Fibroblast of lung (primary cell): ENCODE data around the gene CTPS2. TPM values are rescaled to one million over a fixed set of nuclear protein-coding genes. Genes with fewer than 3 reads are reported as not detected.
A peak's percentile ranks its signal among the peaks of the same experiment; 100 is the strongest.

Source experiments
- DNase-seq, 2 donors: peaks; one replicate each; pipeline versions ENCODE4 v3.0.0 to v3.0.0-alpha.2; 2010; ENCODE audit warnings: low read depth in 2 of 2
- H2AFZ ChIP-seq: 2 replicates; pipeline ENCODE4 v1.5.1; 2012; ENCODE audit warnings: low read length, control low read depth, inconsistent platforms
- H3K27ac ChIP-seq: 2 replicates; pipeline ENCODE4 v1.5.1; 2011; ENCODE audit warnings: low read length, control low read depth; ENCODE audit not compliant: insufficient read depth
- H3K27me3 ChIP-seq: 2 replicates; pipeline ENCODE4 v1.5.1; 2011; ENCODE audit warnings: mild to moderate bottlenecking, low read length; ENCODE audit not compliant: control insufficient read depth, insufficient read depth
- H3K36me3 ChIP-seq: 2 replicates; pipeline ENCODE4 v1.5.1; 2011; ENCODE audit warnings: low read length; ENCODE audit not compliant: control insufficient read depth, insufficient read depth
- H3K4me1 ChIP-seq: 2 replicates; pipeline ENCODE4 v1.5.1; 2011; ENCODE audit warnings: low read length; ENCODE audit not compliant: control insufficient read depth, insufficient read depth; ENCODE audit errors: extremely low read depth
- H3K4me2 ChIP-seq: 2 replicates; pipeline ENCODE4 v1.5.1; 2011; ENCODE audit warnings: low read length, control low read depth; ENCODE audit not compliant: insufficient read depth; ENCODE audit errors: extremely low read depth
- H3K4me3 ChIP-seq, 4 experiments: fragments of 200-600 bp in 1 of 4; sonication (generic) in 1 of 4; replicated peaks in 1 of 4; 2 replicates each; pipeline ENCODE4 v1.5.1; 2011 to 2016; ENCODE audit warnings: low read length in 4 of 4, low read depth in 3 of 4, mild to moderate bottlenecking in 3 of 4, control low read depth in 2 of 4, inconsistent platforms in 1 of 4, mixed read lengths in 1 of 4; ENCODE audit not compliant: insufficient read depth in 1 of 4; ENCODE audit errors: control extremely low read depth in 1 of 4
- H3K79me2 ChIP-seq: 2 replicates; pipeline ENCODE4 v1.5.1; 2012; ENCODE audit warnings: mild to moderate bottlenecking, low read length, inconsistent platforms; ENCODE audit not compliant: control insufficient read depth, insufficient read depth
- H3K9ac ChIP-seq: 2 replicates; pipeline ENCODE4 v1.5.1; 2011; ENCODE audit warnings: mild to moderate bottlenecking, low read length, control low read depth; ENCODE audit not compliant: insufficient read depth
- H3K9me3 ChIP-seq: 2 replicates; pipeline ENCODE4 v1.5.1; 2012; ENCODE audit warnings: low read depth, low read length; ENCODE audit not compliant: control insufficient read depth, insufficient read depth
- H4K20me1 ChIP-seq: 2 replicates; pipeline ENCODE4 v1.5.1; 2011; ENCODE audit warnings: low read length; ENCODE audit not compliant: control insufficient read depth, insufficient read depth; ENCODE audit errors: extremely low read depth
- EZH2 ChIP-seq: IDR thresholded peaks from 2 replicates; pipeline ENCODE4 v1.5.1; 2012; ENCODE audit warnings: low read length, control low read depth, mild to moderate bottlenecking; ENCODE audit errors: missing control alignments
- polyA plus RNA-seq, 2 donors: library from polyadenylated mRNA; depleted of rRNA in 1 of 2; stranded (reverse) in 1 of 2; unstranded in 1 of 2; fragments of >200 nt; gene quantifications; 2 replicates each; pipeline ENCODE4 v1.2.1, GENCODE V29; 2011 to 2012; ENCODE audit warnings: missing spikeins in 1 of 2
- total RNA-seq: library from RNA; depleted of rRNA; stranded (reverse); fragments of >200 nt; gene quantifications from 2 replicates; pipeline ENCODE4 v1.2.1, GENCODE V29; 2014
- TF ChIP-seq, protein P1 (sequence below), 2 donors: IDR thresholded peaks in 1 of 2; conservative IDR thresholded peaks in 1 of 2; 1 replicate in 1 of 2; 2 replicates in 1 of 2; pipeline ENCODE4 v1.5.1; 2011 to 2012; ENCODE audit warnings: low read length in 2 of 2, control low read depth in 1 of 2, inconsistent platforms in 1 of 2, low read depth in 1 of 2, mild to moderate bottlenecking in 1 of 2

CTPS2 gene
- total and polyA plus RNA-seq, 2 donors (not counting 1 experiment from before 2014, with no cell fraction given), result 5.4 to 9.9 TPM

DNA sequence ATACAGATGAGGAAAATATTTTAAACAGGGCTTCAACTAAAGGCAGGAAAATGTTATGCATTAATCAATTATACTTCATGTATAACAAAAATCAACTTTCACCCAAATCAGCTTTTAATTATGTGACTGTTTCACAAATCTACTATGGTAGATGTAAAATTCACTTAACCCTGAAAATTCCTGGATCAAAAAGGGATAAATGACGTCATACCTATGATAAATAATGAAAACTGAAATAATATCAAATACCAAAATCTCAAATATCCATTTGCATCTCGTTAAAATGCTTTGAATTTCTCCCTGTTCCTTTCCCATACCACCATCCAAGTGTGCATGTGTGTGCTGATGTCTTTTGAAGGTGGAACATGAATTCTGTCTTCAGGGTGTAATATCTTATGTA is 51.0 kb downstream of the CTPS2 start:
- Histone ChIP-seq H3K4me3 (no peak overlapping the region), H3K9ac (no peak overlapping the region), H3K79me2 (no peaks in the 10 kb centered on the region), H3K4me1 (peaks cover 8% of the 10 kb centered on the region), H3K36me3 (no peaks in the 10 kb centered on the region), H2AFZ (no peak overlapping the region), H3K27me3 (no peaks in the 10 kb centered on the region), H4K20me1 (no peaks in the 10 kb centered on the region), H3K4me2 (no peak overlapping the region), H3K27ac (no peak overlapping the region), H3K9me3 (no peaks in the 10 kb centered on the region)
- no peak for TF ChIP-seq EZH2
- TF ChIP-seq, protein P1, sequence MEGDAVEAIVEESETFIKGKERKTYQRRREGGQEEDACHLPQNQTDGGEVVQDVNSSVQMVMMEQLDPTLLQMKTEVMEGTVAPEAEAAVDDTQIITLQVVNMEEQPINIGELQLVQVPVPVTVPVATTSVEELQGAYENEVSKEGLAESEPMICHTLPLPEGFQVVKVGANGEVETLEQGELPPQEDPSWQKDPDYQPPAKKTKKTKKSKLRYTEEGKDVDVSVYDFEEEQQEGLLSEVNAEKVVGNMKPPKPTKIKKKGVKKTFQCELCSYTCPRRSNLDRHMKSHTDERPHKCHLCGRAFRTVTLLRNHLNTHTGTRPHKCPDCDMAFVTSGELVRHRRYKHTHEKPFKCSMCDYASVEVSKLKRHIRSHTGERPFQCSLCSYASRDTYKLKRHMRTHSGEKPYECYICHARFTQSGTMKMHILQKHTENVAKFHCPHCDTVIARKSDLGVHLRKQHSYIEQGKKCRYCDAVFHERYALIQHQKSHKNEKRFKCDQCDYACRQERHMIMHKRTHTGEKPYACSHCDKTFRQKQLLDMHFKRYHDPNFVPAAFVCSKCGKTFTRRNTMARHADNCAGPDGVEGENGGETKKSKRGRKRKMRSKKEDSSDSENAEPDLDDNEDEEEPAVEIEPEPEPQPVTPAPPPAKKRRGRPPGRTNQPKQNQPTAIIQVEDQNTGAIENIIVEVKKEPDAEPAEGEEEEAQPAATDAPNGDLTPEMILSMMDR (conservative IDR thresholded peaks at IDR 0.05 in 1 of 2, IDR thresholded peaks at IDR 0.05 in 1 of 2; ENCODE audit: low read depth in 1 of 2, low read length in 2 of 2), result no peak
- no peak for DNase-seq

DNA sequence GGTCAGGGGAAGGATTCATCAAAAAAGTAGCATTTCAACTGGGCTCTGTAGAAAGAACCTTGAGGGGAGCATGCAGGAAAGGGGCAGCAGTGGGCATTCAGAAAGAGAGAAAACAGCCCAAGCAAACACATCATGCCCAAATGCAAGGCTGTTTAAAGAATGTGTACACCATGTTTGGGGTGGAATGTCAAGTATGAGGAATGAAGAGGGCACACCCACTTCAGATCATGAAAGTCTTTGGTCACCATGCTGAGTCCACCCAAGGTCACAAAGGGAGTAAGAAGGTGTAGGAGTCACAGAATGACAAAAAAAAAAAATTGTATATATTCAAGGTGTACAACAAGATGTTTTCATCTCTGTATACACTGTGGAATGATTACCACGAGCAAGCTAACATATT is 53.1 kb downstream of the CTPS2 start:
- Histone ChIP-seq H4K20me1 (no peaks in the 10 kb centered on the region), H3K27ac (peak overlapping the region; percentile 51), H3K4me3 (no peak overlapping the region), H3K9ac (no peak overlapping the region), H3K27me3 (no peaks in the 10 kb centered on the region), H3K4me1 (no peaks in the 10 kb centered on the region), H2AFZ (no peak overlapping the region), H3K4me2 (no peak overlapping the region), H3K36me3 (no peaks in the 10 kb centered on the region), H3K9me3 (no peaks in the 10 kb centered on the region), H3K79me2 (no peaks in the 10 kb centered on the region)
- TF ChIP-seq, protein P1 (conservative IDR thresholded peaks at IDR 0.05 in 1 of 2, IDR thresholded peaks at IDR 0.05 in 1 of 2; ENCODE audit: low read depth in 1 of 2, low read length in 2 of 2), result no peak
- TF ChIP-seq EZH2, result no peak
- DNase-seq, result no peak

DNA sequence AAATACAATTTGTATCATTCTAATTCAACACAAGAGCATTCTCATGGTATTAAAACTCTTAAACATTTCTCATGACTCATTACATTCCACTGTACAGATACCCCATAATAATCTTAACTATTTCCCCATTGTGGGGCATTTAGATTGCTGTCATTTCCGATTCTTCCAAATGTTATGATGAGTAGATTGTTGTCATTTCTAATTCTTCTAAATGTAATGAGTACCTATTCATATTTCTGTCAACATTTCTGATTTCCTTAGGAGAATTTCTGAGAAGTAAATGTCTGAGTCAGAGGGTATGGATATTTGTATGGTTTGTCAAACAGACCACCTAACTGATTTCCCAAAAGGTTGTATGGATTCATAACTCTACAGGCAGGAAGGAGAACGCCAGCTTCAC is 54.2 kb downstream of the CTPS2 start:
- no peaks in the 10 kb centered on the region for H3K27me3 ChIP-seq
- DNase-seq, result peak; percentile 24 to 57
- H3K79me2 ChIP-seq, result no peaks in the 10 kb centered on the region
- H4K20me1 ChIP-seq, result no peaks in the 10 kb centered on the region
- no peak overlapping the region for H3K27ac ChIP-seq
- no peaks in the 10 kb centered on the region for H3K9me3 ChIP-seq
- H2AFZ ChIP-seq, result no peak overlapping the region
- no peak overlapping the region for H3K4me3 ChIP-seq
- H3K36me3 ChIP-seq, result no peaks in the 10 kb centered on the region
- TF ChIP-seq EZH2, result no peak
- TF ChIP-seq, protein P1 (conservative IDR thresholded peaks at IDR 0.05 in 1 of 2, IDR thresholded peaks at IDR 0.05 in 1 of 2; ENCODE audit: low read depth in 1 of 2, low read length in 2 of 2), result no peak
- no peak overlapping the region for H3K4me2 ChIP-seq
- no peak overlapping the region for H3K9ac ChIP-seq
- H3K4me1 ChIP-seq, result no peaks in the 10 kb centered on the region
